Activated T-helper 1 cell treated with anti-CD3 and anti-CD28 coated beads, Interleukin-12 subunit alpha, Interleukin-12 subunit beta, Interleukin-2, Interleukin-4 antibody, amounts not matched to agents 30 ng/mL and 10 ng/mL and 1 ng/mL, durations not matched to agents 14 hours and 24 hours and 36 hours (primary cell): ENCODE results near the gene ITPR2. TPM values are rescaled to one million over a fixed set of nuclear protein-coding genes. Genes with fewer than 3 reads are reported as not detected.

Experiments used
- DNase-seq: peaks from one replicate; pipeline ENCODE4 v3.0.0; 2021; ENCODE audit warnings: low spot score
- H3K27ac Mint-ChIP-seq: one replicate; pipeline ENCODE4 v1.8.0; 2021; ENCODE audit warnings: mild to moderate bottlenecking, mixed read lengths
- H3K27me3 Mint-ChIP-seq: one replicate; pipeline ENCODE4 v1.8.0; 2022; ENCODE audit warnings: mild to moderate bottlenecking, moderate library complexity, mixed read lengths; ENCODE audit not compliant: insufficient read depth
- H3K36me3 Mint-ChIP-seq: one replicate; pipeline ENCODE4 v1.8.0; 2021; ENCODE audit warnings: low read depth, mixed read lengths
- H3K4me1 Mint-ChIP-seq: one replicate; pipeline ENCODE4 v1.8.0; 2021; ENCODE audit warnings: low read depth, mixed read lengths
- H3K4me3 Mint-ChIP-seq: one replicate; pipeline ENCODE4 v1.8.0; 2021; ENCODE audit warnings: mild to moderate bottlenecking, moderate library complexity, mixed read lengths
- H3K9me3 Mint-ChIP-seq: one replicate; pipeline ENCODE4 v1.8.0; 2021; ENCODE audit warnings: mixed read lengths
- intact Hi-C: fragments of 100-400 bp; cut with micrococcal nuclease; formaldehyde crosslinking; loops from one replicate; pipeline ENCODE4 v1.15.1; 2024
- total RNA-seq: library from RNA; stranded (reverse); gene quantifications from 2 replicates; pipeline ENCODE4 v1.2.3, GENCODE V29; 2022

ITPR2 gene
- total RNA-seq, 1 donor from 2014 or later: 34.2 TPM

DNA sequence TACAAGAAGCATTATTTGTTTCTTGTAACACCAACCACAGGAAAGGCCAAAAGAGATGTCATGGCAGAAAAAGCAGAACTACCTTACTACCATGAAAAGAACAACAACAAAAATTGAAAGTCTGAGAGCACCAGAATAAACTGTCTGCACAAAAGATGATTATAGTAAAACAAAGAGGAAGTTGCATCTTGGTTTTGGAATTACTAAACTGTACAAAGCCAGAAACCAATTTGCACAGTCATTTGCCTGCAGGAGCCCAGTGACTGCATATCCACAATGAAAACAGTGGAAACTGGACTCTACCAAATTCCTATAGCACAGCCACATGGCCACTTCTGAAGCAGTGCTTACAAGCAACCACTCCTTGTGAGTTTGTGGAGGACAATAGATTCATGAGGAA is 361.4 kb downstream of the ITPR2 start:
- H3K9me3 Mint-ChIP-seq: no peaks in the 10 kb centered on the region
- H3K36me3 Mint-ChIP-seq: peaks cover 31% of the 10 kb centered on the region
- peaks cover 36% of the 10 kb centered on the region for H3K4me1 Mint-ChIP-seq
- H3K27me3 Mint-ChIP-seq: no peaks in the 10 kb centered on the region
- H3K27ac Mint-ChIP-seq: peak overlapping the region; percentile 64
- no peak for DNase-seq
- intact Hi-C loops: loop anchor here (5.0 kb wide), 1 partner anchor 344 kb away; the partner anchor contains the start of gene BHLHE41
- H3K4me3 Mint-ChIP-seq: no peak overlapping the region

DNA sequence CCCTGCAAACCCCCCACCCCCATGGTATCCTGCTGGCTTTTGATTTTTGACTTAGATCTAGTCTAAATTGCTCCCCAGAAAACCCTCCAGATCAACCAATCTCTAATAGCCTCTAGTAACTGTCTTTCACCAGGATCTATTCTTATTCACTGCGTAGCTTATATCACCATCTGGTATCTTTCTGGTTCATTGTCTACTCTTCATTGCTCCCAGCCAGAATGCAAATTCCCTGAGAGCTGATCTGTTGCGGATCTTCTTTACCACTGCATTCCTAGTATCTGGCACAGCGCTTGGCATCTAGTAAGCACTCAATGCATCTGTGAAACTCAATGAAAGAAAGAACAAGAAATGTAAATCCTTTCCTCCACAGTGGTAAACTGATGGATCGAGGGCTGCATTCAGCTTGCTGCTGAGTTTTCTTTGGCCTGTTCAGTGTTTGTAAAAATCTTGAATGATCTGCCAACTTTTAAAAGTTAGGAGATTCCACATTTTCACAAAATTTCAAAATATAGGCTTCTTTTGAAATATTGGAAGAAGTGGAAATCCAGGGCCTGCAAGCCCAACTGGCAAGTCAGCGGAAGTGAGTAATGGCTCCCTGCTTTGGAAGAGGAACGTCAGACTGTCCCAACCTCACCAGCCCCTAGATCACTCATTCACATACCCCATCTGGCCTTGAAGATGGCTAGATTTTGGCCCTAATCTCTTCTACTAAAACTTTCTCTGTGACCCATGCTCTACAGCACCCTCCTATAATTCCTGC is 363.4 kb downstream of the ITPR2 start:
- Mint-ChIP-seq H3K9me3 (no peaks in the 10 kb centered on the region), H3K4me3 (no peak overlapping the region), H3K36me3 (peaks cover 19% of the 10 kb centered on the region), H3K27me3 (no peaks in the 10 kb centered on the region), H3K4me1 (peaks cover 36% of the 10 kb centered on the region), H3K27ac (no peak overlapping the region)
- DNase-seq: no peak
- intact Hi-C loops: loop anchor here (5.0 kb wide), 1 partner anchor 342 kb away; the partner anchor contains the start of gene BHLHE41

- Mint-ChIP-seq H3K9me3 (no peaks in the 10 kb centered on the region), H3K27me3 (no peaks in the 10 kb centered on the region), H3K4me1 (peaks cover 19% of the 10 kb centered on the region), H3K27ac (no peak overlapping the region), H3K36me3 (peaks cover 9% of the 10 kb centered on the region), H3K4me3 (no peak overlapping the region)
- intact Hi-C loops: no loop called here
- no peak for DNase-seq
These were observed 365.6 kb downstream of the ITPR2 start for GRCh38 chr12:26467351-26467750.

- Mint-ChIP-seq H3K9me3 (no peaks in the 10 kb centered on the region), H3K27ac (no peak overlapping the region), H3K4me1 (peaks cover 13% of the 10 kb centered on the region), H3K4me3 (no peak overlapping the region), H3K36me3 (peaks cover 7% of the 10 kb centered on the region), H3K27me3 (no peaks in the 10 kb centered on the region)
- intact Hi-C loops: no loop called here
- DNase-seq: no peak
These were observed 366.3 kb downstream of the ITPR2 start for GRCh38 chr12:26466726-26467125.

GRCh38 chr12:26465419-26466097 is 367.4 kb downstream of the ITPR2 start:
- intact Hi-C loops: no loop called here
- no peaks in the 10 kb centered on the region for H3K9me3 Mint-ChIP-seq
- no peak for DNase-seq
- H3K4me1 Mint-ChIP-seq: peaks cover 1% of the 10 kb centered on the region
- H3K36me3 Mint-ChIP-seq: peaks cover 7% of the 10 kb centered on the region
- H3K27me3 Mint-ChIP-seq: no peaks in the 10 kb centered on the region
- no peak overlapping the region for H3K27ac Mint-ChIP-seq
- H3K4me3 Mint-ChIP-seq: no peak overlapping the region

GRCh38 chr12:26461776-26462175 is 371.2 kb downstream of the ITPR2 start:
- H3K36me3 Mint-ChIP-seq: peaks cover 13% of the 10 kb centered on the region
- H3K9me3 Mint-ChIP-seq: no peaks in the 10 kb centered on the region
- H3K4me3 Mint-ChIP-seq: no peak overlapping the region
- intact Hi-C loops: no loop called here
- no peak for DNase-seq
- no peaks in the 10 kb centered on the region for H3K27me3 Mint-ChIP-seq
- H3K4me1 Mint-ChIP-seq: no peaks in the 10 kb centered on the region
- H3K27ac Mint-ChIP-seq: no peak overlapping the region

GRCh38 chr12:26460361-26460760 is 372.6 kb downstream of the ITPR2 start:
- Mint-ChIP-seq H3K4me1 (no peaks in the 10 kb centered on the region), H3K4me3 (no peak overlapping the region), H3K36me3 (peaks cover 14% of the 10 kb centered on the region), H3K9me3 (no peaks in the 10 kb centered on the region), H3K27ac (no peak overlapping the region), H3K27me3 (no peaks in the 10 kb centered on the region)
- no peak for DNase-seq
- intact Hi-C loops: no loop called here

GRCh38 chr12:26455936-26456574 is 376.9 kb downstream of the ITPR2 start:
- H3K9me3 Mint-ChIP-seq: no peaks in the 10 kb centered on the region
- intact Hi-C loops: no loop called here
- no peaks in the 10 kb centered on the region for H3K27me3 Mint-ChIP-seq
- H3K36me3 Mint-ChIP-seq: peaks cover 20% of the 10 kb centered on the region
- no peak overlapping the region for H3K27ac Mint-ChIP-seq
- no peak for DNase-seq
- no peaks in the 10 kb centered on the region for H3K4me1 Mint-ChIP-seq
- no peak overlapping the region for H3K4me3 Mint-ChIP-seq

GRCh38 chr12:26453246-26453645 is 379.7 kb downstream of the ITPR2 start:
- H3K4me1 Mint-ChIP-seq: no peaks in the 10 kb centered on the region
- no peaks in the 10 kb centered on the region for H3K9me3 Mint-ChIP-seq
- H3K27me3 Mint-ChIP-seq: no peaks in the 10 kb centered on the region
- no peak overlapping the region for H3K27ac Mint-ChIP-seq
- no peak for DNase-seq
- intact Hi-C loops: no loop called here
- peaks cover 19% of the 10 kb centered on the region for H3K36me3 Mint-ChIP-seq
- H3K4me3 Mint-ChIP-seq: no peak overlapping the region

- Mint-ChIP-seq H3K4me1 (no peaks in the 10 kb centered on the region), H3K27me3 (no peaks in the 10 kb centered on the region), H3K27ac (no peak overlapping the region), H3K9me3 (no peaks in the 10 kb centered on the region), H3K36me3 (peaks cover 15% of the 10 kb centered on the region), H3K4me3 (no peak overlapping the region)
- DNase-seq: no peak
- intact Hi-C loops: no loop called here
These were observed 380.5 kb downstream of the ITPR2 start for GRCh38 chr12:26452511-26452910.

DNA sequence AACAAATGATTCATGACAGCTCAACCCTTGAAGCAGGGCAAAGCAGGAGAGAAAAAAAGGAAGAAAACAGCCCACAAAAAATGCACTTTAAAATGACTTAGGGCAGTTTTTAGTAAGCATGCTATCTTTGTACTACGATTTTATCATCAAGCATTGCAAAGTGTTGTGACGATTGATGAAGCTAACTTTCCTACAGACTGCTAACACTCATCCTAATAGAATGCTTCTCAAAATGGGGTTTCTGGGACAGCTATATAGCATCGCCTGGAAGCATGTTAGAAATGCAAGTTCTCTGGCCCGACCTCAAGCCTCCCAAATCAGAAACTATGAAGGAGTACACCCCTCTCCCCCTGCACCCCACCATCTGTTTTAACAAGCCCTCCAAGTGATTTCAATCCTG is 381.2 kb downstream of the ITPR2 start:
- Mint-ChIP-seq H3K27me3 (no peaks in the 10 kb centered on the region), H3K36me3 (peaks cover 10% of the 10 kb centered on the region)

DNA sequence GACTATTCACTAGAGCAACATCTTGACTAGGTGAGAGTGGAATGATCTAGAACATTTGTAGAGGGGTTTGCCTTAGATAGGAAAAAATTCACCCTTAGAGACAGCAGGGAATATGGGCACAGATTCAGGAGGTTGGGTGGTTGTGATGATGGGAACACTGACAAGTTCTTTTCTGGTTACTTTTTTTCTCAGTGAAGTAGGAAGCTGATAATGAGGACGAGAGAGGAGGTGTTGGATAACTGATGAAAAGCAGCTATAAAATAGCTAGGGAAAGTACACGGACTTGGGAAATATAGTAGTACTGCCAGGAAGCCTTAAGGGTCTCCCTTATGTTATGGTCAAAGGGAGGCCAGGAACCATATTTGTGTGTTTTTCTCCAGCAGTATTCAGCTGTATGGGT is 387.1 kb downstream of the ITPR2 start:
- H3K27me3 Mint-ChIP-seq: no peaks in the 10 kb centered on the region
- intact Hi-C loops: no loop called here
- no peak for DNase-seq
- H3K36me3 Mint-ChIP-seq: peaks cover 10% of the 10 kb centered on the region
- H3K4me1 Mint-ChIP-seq: no peaks in the 10 kb centered on the region
- H3K4me3 Mint-ChIP-seq: no peak overlapping the region
- H3K9me3 Mint-ChIP-seq: no peaks in the 10 kb centered on the region
- no peak overlapping the region for H3K27ac Mint-ChIP-seq

More for the DNA sequence above, 381.2 kb downstream of the ITPR2 start:
- DNase-seq: no peak
- H3K4me3 Mint-ChIP-seq: no peak overlapping the region
- no peaks in the 10 kb centered on the region for H3K4me1 Mint-ChIP-seq
- H3K9me3 Mint-ChIP-seq: no peaks in the 10 kb centered on the region
- intact Hi-C loops: no loop called here
- H3K27ac Mint-ChIP-seq: no peak overlapping the region

DNA sequence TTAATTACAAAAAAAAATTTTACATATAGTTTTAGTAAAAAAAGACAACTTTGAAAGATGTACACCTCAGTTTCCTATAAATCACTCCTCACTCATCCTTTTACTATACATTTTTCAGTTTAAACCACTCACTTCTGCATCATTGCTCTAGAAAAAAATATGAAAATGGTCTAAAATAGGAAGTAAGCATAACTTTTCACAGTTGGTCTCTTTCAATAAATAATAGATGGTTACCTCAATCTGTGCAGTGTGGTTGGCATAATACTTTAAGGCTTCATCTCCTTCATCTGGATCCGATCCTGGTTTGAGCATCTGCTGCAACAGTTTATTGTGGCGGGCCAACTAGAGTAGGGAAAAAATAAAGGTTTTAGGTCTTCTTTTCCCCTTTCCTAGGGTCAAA is 389.7 kb downstream of the ITPR2 start:
- Mint-ChIP-seq H3K27ac (no peak overlapping the region), H3K36me3 (peaks cover 10% of the 10 kb centered on the region), H3K4me1 (no peaks in the 10 kb centered on the region), H3K4me3 (no peak overlapping the region), H3K27me3 (no peaks in the 10 kb centered on the region), H3K9me3 (no peaks in the 10 kb centered on the region)
- intact Hi-C loops: no loop called here
- DNase-seq: no peak
